ENCODE measurements around the gene TEX264. TPM values are rescaled to one million over a fixed set of nuclear protein-coding genes. Genes with fewer than 3 reads are reported as not detected.

TEX264 gene
- polyA plus RNA-seq, 3 donors, result 58.3 to 108 (median 80.8) TPM

DNA sequence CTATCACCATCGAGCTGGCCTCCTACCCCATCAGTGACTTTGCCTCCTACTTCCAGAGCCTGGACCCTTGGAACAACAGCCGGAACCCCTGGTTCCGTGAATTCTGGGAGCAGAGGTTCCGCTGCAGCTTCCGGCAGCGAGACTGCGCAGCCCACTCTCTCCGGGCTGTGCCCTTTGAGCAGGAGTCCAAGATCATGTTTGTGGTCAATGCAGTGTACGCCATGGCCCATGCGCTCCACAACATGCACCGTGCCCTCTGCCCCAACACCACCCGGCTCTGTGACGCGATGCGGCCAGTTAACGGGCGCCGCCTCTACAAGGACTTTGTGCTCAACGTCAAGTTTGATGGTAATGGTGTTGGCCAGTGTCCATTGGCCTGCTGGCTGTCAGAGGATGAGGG, 41.9 kb downstream of the TEX264 start:
- H3K4me1 Mint-ChIP-seq, result no peaks in the 10 kb centered on the region
- Histone ChIP-seq H2AFZ (ENCODE audit: insufficient read depth, low read depth, low read length, poor library complexity, severe bottlenecking) (no peak overlapping the region), H3K79me2 (ENCODE audit: insufficient read depth, low read length) (no peaks in the 10 kb centered on the region), H3K27me3 (ENCODE audit: control insufficient read depth in 2 of 2, insufficient read depth in 2 of 2, low read length in 2 of 2) (no peaks in the 10 kb centered on the region), H3K4me2 (replicated peaks; ENCODE audit: extremely low read depth, low read length, poor library complexity, severe bottlenecking) (no peak overlapping the region), H3K36me3 (replicated peaks in 1 of 2; ENCODE audit: control insufficient read depth in 1 of 2, insufficient read depth in 2 of 2, low read length in 2 of 2) (no peaks in the 10 kb centered on the region), H3K9me3 (replicated peaks in 1 of 2; ENCODE audit: control insufficient read depth in 1 of 2, insufficient read depth in 1 of 2, low read length in 2 of 2) (no peaks in the 10 kb centered on the region), H3K4me3 (replicated peaks in 1 of 3; ENCODE audit: low read depth in 2 of 3, low read length in 3 of 3) (no peak overlapping the region), H3K9ac (ENCODE audit: insufficient read depth, low read length, poor library complexity, severe bottlenecking) (no peak overlapping the region), H3K27ac (ENCODE audit: low read depth in 1 of 2, low read length in 2 of 2) (no peak overlapping the region), H4K20me1 (ENCODE audit: insufficient read depth, low read length) (no peaks in the 10 kb centered on the region), H3K4me1 (ENCODE audit: control insufficient read depth in 1 of 2, insufficient read depth in 2 of 2, low read length in 2 of 2) (no peaks in the 10 kb centered on the region)
- peaks cover 1 to 7% (median 3%) of the 10 kb centered on the region in 3 donors for H3K27me3 Mint-ChIP-seq (ENCODE audit: low read depth in 3 of 3)
- WGBS (ENCODE audit: insufficient coverage), result 98% methylated on average over 18 of the region's 19 CpGs
- no peaks in the 10 kb centered on the region for H3K9me3 Mint-ChIP-seq
- no peaks in the 10 kb centered on the region for H3K36me3 Mint-ChIP-seq
- no peak for DNase-seq
- H3K27ac Mint-ChIP-seq, result no peak overlapping the region
- intact Hi-C loops (cut with micrococcal nuclease), result no loop called here
- H3K4me3 Mint-ChIP-seq, result no peak overlapping the region
- TF ChIP-seq, protein P1, sequence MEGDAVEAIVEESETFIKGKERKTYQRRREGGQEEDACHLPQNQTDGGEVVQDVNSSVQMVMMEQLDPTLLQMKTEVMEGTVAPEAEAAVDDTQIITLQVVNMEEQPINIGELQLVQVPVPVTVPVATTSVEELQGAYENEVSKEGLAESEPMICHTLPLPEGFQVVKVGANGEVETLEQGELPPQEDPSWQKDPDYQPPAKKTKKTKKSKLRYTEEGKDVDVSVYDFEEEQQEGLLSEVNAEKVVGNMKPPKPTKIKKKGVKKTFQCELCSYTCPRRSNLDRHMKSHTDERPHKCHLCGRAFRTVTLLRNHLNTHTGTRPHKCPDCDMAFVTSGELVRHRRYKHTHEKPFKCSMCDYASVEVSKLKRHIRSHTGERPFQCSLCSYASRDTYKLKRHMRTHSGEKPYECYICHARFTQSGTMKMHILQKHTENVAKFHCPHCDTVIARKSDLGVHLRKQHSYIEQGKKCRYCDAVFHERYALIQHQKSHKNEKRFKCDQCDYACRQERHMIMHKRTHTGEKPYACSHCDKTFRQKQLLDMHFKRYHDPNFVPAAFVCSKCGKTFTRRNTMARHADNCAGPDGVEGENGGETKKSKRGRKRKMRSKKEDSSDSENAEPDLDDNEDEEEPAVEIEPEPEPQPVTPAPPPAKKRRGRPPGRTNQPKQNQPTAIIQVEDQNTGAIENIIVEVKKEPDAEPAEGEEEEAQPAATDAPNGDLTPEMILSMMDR (IDR thresholded peaks at IDR 0.05), result no peak

DNA sequence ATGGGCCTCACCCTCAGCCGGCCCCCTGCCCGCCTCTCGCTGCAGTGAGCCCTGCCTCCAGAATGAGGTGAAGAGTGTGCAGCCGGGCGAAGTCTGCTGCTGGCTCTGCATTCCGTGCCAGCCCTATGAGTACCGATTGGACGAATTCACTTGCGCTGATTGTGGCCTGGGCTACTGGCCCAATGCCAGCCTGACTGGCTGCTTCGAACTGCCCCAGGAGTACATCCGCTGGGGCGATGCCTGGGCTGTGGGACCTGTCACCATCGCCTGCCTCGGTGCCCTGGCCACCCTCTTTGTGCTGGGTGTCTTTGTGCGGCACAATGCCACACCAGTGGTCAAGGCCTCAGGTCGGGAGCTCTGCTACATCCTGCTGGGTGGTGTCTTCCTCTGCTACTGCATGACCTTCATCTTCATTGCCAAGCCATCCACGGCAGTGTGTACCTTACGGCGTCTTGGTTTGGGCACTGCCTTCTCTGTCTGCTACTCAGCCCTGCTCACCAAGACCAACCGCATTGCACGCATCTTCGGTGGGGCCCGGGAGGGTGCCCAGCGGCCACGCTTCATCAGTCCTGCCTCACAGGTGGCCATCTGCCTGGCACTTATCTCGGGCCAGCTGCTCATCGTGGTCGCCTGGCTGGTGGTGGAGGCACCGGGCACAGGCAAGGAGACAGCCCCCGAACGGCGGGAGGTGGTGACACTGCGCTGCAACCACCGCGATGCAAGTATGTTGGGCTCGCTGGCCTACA, 44.4 kb downstream of the TEX264 start:
- intact Hi-C loops (cut with micrococcal nuclease), result loop anchor here (5.0 kb wide), 2 partner anchors 82 to 87 kb away; no protein-coding TSS in a partner anchor
- Histone ChIP-seq H2AFZ (ENCODE audit: insufficient read depth, low read depth, low read length, poor library complexity, severe bottlenecking) (no peak overlapping the region), H4K20me1 (ENCODE audit: insufficient read depth, low read length) (no peaks in the 10 kb centered on the region), H3K27me3 (ENCODE audit: control insufficient read depth in 2 of 2, insufficient read depth in 2 of 2, low read length in 2 of 2) (no peaks in the 10 kb centered on the region), H3K27ac (ENCODE audit: low read depth in 1 of 2, low read length in 2 of 2) (no peak overlapping the region), H3K4me1 (ENCODE audit: control insufficient read depth in 1 of 2, insufficient read depth in 2 of 2, low read length in 2 of 2) (no peaks in the 10 kb centered on the region), H3K4me2 (replicated peaks; ENCODE audit: extremely low read depth, low read length, poor library complexity, severe bottlenecking) (no peak overlapping the region), H3K9me3 (replicated peaks in 1 of 2; ENCODE audit: control insufficient read depth in 1 of 2, insufficient read depth in 1 of 2, low read length in 2 of 2) (no peaks in the 10 kb centered on the region), H3K9ac (ENCODE audit: insufficient read depth, low read length, poor library complexity, severe bottlenecking) (no peak overlapping the region), H3K36me3 (replicated peaks in 1 of 2; ENCODE audit: control insufficient read depth in 1 of 2, insufficient read depth in 2 of 2, low read length in 2 of 2) (no peaks in the 10 kb centered on the region), H3K79me2 (ENCODE audit: insufficient read depth, low read length) (no peaks in the 10 kb centered on the region), H3K4me3 (replicated peaks in 1 of 3; ENCODE audit: low read depth in 2 of 3, low read length in 3 of 3) (no peak overlapping the region)
- H3K4me3 Mint-ChIP-seq, result no peak overlapping the region
- H3K36me3 Mint-ChIP-seq, result no peaks in the 10 kb centered on the region
- no peak overlapping the region for H3K27ac Mint-ChIP-seq
- TF ChIP-seq, protein P1 (IDR thresholded peaks at IDR 0.05), result no peak
- no peaks in the 10 kb centered on the region for H3K9me3 Mint-ChIP-seq
- peaks cover 6% of the 10 kb centered on the region for H3K4me1 Mint-ChIP-seq
- DNase-seq, result no peak
- peaks cover 1 to 5% (median 1%) of the 10 kb centered on the region in 3 donors for H3K27me3 Mint-ChIP-seq (ENCODE audit: low read depth in 3 of 3)
- WGBS (ENCODE audit: insufficient coverage), result 94% methylated on average over 36 of the region's 36 CpGs
